ENCODE measurements around the gene CRIP1.

DNA sequence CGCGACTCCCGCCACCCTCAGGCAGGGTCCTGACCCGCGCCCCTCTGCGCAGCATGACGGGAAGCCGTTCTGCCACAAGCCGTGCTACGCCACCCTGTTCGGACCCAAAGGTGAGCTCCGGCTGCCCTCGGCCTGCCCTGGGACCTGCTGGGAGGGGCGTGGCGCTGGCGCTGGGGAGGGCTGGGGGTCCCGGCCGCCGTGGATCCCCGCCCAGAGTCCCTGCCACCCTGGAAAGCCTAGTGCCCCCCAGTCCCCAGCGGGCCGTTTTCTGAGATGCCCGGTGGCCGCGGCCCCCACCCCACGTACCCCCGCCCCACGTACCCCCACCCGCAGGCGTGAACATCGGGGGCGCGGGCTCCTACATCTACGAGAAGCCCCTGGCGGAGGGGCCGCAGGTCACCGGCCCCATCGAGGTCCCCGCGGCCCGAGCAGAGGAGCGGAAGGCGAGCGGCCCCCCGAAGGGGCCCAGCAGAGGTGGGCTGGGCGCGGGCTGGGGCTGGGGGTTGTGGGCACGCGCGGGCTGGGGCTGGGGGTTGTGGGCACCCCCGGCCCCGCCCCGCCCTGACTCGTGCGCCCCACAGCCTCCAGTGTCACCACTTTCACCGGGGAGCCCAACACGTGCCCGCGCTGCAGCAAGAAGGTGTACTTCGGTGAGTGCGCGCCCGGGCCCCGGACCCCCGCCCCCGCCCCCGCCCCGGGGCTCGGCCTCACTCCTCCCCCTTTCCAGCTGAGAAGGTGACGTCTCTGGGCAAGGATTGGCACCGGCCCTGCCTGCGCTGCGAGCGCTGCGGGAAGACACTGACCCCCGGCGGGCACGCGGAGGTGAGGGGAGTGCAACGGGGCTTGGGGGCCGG, 8.1 kb upstream of the CRIP1 start:
- TF ChIP-seq, protein P1, sequence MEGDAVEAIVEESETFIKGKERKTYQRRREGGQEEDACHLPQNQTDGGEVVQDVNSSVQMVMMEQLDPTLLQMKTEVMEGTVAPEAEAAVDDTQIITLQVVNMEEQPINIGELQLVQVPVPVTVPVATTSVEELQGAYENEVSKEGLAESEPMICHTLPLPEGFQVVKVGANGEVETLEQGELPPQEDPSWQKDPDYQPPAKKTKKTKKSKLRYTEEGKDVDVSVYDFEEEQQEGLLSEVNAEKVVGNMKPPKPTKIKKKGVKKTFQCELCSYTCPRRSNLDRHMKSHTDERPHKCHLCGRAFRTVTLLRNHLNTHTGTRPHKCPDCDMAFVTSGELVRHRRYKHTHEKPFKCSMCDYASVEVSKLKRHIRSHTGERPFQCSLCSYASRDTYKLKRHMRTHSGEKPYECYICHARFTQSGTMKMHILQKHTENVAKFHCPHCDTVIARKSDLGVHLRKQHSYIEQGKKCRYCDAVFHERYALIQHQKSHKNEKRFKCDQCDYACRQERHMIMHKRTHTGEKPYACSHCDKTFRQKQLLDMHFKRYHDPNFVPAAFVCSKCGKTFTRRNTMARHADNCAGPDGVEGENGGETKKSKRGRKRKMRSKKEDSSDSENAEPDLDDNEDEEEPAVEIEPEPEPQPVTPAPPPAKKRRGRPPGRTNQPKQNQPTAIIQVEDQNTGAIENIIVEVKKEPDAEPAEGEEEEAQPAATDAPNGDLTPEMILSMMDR (IDR thresholded peaks at IDR 0.05; ENCODE audit: low read depth, low read length): no peak
- TF ChIP-seq EZH2phosphoT487 (IDR thresholded peaks at IDR 0.05; ENCODE audit: low read depth): no peak

Measured in OCI-LY3 (cell line).